Measurements from ENCODE around the gene CAMSAP3.

- no peak for TF ChIP-seq POLR2A (IDR thresholded peaks at IDR 0.05)
- TF ChIP-seq CTCF (IDR thresholded peaks at IDR 0.05): no peak
These were observed 35.9 kb downstream of the CAMSAP3 start for GRCh38 chr19:7631577-7631976.
